ENCODE data around the gene KCNT1. TPM values are rescaled to one million over a fixed set of nuclear protein-coding genes. Genes with fewer than 3 reads are reported as not detected.

Gene KCNT1
- total RNA-seq, 2 donors from 2014 or later, result under 0.01 TPM

- Histone ChIP-seq H3K9me3 (peaks cover 0 to 10% (median 0%) of the 10 kb centered on the region in 3 donors), H3K27me3 (no peaks in the 10 kb centered on the region), H3K27ac (no peak overlapping the region), H3K36me3 (replicated peaks in 1 of 2; ENCODE audit: insufficient read depth in 1 of 2, low read depth in 2 of 2) (no peaks in the 10 kb centered on the region), H3K4me3 (no peak overlapping the region), H3K4me1 (no peaks in the 10 kb centered on the region)
- 62 to 69% methylated on average over 10 of the region's 10 CpGs for WGBS, 2 donors
- DNase-seq (no peak), ATAC-seq (no peak)
- no peak for TF ChIP-seq POLR2A (IDR thresholded peaks at IDR 0.05)
- no peak for TF ChIP-seq CTCF (IDR thresholded peaks at IDR 0.05)
- intact Hi-C loops (cut with DNase I), result no loop called here
These were observed 37.7 kb upstream of the KCNT1 start for GRCh38 chr9:135664266-135664665.

GRCh38 chr9:135664801-135665794 is 36.9 kb upstream of the KCNT1 start:
- Histone ChIP-seq H3K27me3 (no peaks in the 10 kb centered on the region), H3K27ac (no peak overlapping the region), H3K36me3 (replicated peaks in 1 of 2; ENCODE audit: insufficient read depth in 1 of 2, low read depth in 2 of 2) (no peaks in the 10 kb centered on the region), H3K4me3 (no peak overlapping the region), H3K9me3 (peaks cover 0 to 12% (median 0%) of the 10 kb centered on the region in 3 donors), H3K4me1 (no peaks in the 10 kb centered on the region)
- WGBS, 2 donors, result 67 to 76% methylated on average over 5 to 31 of the region's 32 CpGs
- no peak for DNase-seq
- intact Hi-C loops (cut with DNase I), result no loop called here
- no peak for ATAC-seq
- TF ChIP-seq CTCF (IDR thresholded peaks at IDR 0.05), result no peak
- TF ChIP-seq POLR2A (IDR thresholded peaks at IDR 0.05), result no peak

GRCh38 chr9:135665795-135666189 is 36.2 kb upstream of the KCNT1 start:
- ATAC-seq, result no peak
- 37 to 55% methylated on average over 2 to 10 of the region's 12 CpGs for WGBS, 2 donors
- no peak for DNase-seq
- TF ChIP-seq POLR2A (IDR thresholded peaks at IDR 0.05) (no peak), CTCF (IDR thresholded peaks at IDR 0.05) (no peak)
- no peak overlapping the region for H3K4me3 ChIP-seq
- intact Hi-C loops (cut with DNase I), result no loop called here
- no peaks in the 10 kb centered on the region for H3K4me1 ChIP-seq
- H3K27me3 ChIP-seq, result no peaks in the 10 kb centered on the region
- H3K27ac ChIP-seq, result no peak overlapping the region
- H3K36me3 ChIP-seq (replicated peaks in 1 of 2; ENCODE audit: insufficient read depth in 1 of 2, low read depth in 2 of 2), result no peaks in the 10 kb centered on the region
- peaks cover 0 to 12% (median 0%) of the 10 kb centered on the region in 3 donors for H3K9me3 ChIP-seq

- H3K4me1 ChIP-seq, result no peaks in the 10 kb centered on the region
- no peaks in the 10 kb centered on the region for H3K27me3 ChIP-seq
- WGBS, 2 donors, result 57 to 65% methylated on average over 14 to 27 of the region's 29 CpGs
- no peaks in the 10 kb centered on the region for H3K36me3 ChIP-seq (replicated peaks in 1 of 2; ENCODE audit: insufficient read depth in 1 of 2, low read depth in 2 of 2)
- no peak for TF ChIP-seq CTCF (IDR thresholded peaks at IDR 0.05)
- no peak for TF ChIP-seq POLR2A (IDR thresholded peaks at IDR 0.05)
- intact Hi-C loops (cut with DNase I), result no loop called here
- no peak overlapping the region for H3K4me3 ChIP-seq
- DNase-seq (no peak), ATAC-seq (no peak)
- H3K27ac ChIP-seq, result no peak overlapping the region
- peaks cover 0 to 12% (median 0%) of the 10 kb centered on the region in 3 donors for H3K9me3 ChIP-seq
These were observed 35.2 kb upstream of the KCNT1 start for GRCh38 chr9:135666534-135667462.
